Adipocyte (in vitro differentiated cells): Measurements from ENCODE around the gene TAS2R16.

Experiments
- DNase-seq: peaks from one replicate; pipeline ENCODE4 v3.0.0-alpha.2; 2015; ENCODE audit warnings: low read depth
- H3K27me3 ChIP-seq: replicated peaks from 2 replicates; pipeline ENCODE4 v1.7.0; 2013; ENCODE audit warnings: mild to moderate bottlenecking, low read length, moderate library complexity; ENCODE audit not compliant: control insufficient read depth, insufficient read depth
- H3K36me3 ChIP-seq: 2 replicates; pipeline ENCODE4 v1.7.0; 2013; ENCODE audit warnings: low read length, mild to moderate bottlenecking, moderate library complexity; ENCODE audit not compliant: control insufficient read depth, insufficient read depth, severe bottlenecking
- H3K4me1 ChIP-seq: 2 replicates; pipeline ENCODE4 v1.7.0; 2013; ENCODE audit warnings: mild to moderate bottlenecking, low read length, moderate library complexity; ENCODE audit not compliant: control insufficient read depth, insufficient read depth
- H3K4me3 ChIP-seq: 2 replicates; pipeline ENCODE4 v1.7.0; 2013; ENCODE audit warnings: mild to moderate bottlenecking, low read length, moderate library complexity
- H3K9ac ChIP-seq: 2 replicates; pipeline ENCODE4 v1.7.0; 2013; ENCODE audit warnings: mild to moderate bottlenecking, low read length, moderate library complexity
- H3K9me3 ChIP-seq: 2 replicates; pipeline ENCODE4 v1.7.0; 2013; ENCODE audit warnings: mild to moderate bottlenecking, low read length, moderate library complexity; ENCODE audit not compliant: control insufficient read depth

The TAS2R16 gene

DNA sequence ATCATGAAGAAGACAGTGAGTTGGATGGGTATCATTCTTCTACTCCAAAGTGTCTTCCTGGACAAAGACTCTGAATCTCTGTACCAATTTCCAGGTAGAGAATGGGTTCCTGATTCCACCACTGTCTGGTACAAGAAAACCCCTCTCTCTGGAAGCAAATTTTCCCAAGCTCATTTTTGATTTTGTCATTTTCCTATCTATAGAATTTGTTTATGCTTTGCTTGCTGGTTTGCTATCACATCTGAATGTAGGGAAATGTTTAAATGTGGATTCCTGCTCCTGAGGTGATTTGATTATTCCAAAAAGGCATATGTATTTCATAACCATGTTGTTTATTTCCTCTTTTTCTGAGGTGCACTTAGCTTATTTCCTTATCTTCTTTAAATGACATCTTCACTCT lies at the start of gene TAS2R16:
Gene TAS2R16 (minus strand): TSS at position 101 of the 400 bp plus-strand sequence. CDS start 66 bp downstream, at position 35.
- Histone ChIP-seq H3K36me3 (no peaks in the 10 kb centered on the region), H3K4me3 (no peak within 1 kb of the TSS), H3K9ac (no peak within 1 kb of the TSS), H3K9me3 (no peaks in the 10 kb centered on the region), H3K4me1 (peaks cover 10% of the 10 kb centered on the region), H3K27me3 (no peaks in the 10 kb centered on the region)
- no peak for DNase-seq

DNA sequence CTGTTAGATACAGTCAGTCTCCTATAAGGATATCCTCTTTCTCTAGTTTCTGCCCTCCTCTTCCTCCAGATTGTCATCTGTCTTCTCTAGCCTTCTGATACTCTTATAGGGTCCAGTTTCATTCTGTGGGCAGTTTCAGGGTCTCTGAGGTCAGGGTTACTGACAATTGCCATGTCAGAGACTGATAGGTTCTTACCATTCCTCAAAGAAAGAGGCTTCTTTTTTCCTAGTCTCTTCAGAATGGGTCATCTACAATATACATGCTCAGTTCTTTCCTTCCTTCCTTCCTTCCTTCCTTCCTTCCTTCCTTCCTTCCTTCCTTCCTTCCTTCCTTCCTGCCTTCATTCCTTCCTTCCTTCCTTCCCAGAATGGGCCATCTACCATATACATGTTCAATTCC lies 48.1 kb upstream of the TAS2R16 start:
- Histone ChIP-seq H3K4me3 (no peak overlapping the region), H3K36me3 (no peaks in the 10 kb centered on the region), H3K9me3 (peaks cover 15% of the 10 kb centered on the region), H3K4me1 (no peaks in the 10 kb centered on the region), H3K9ac (no peak overlapping the region), H3K27me3 (no peaks in the 10 kb centered on the region)
- DNase-seq: no peak

GRCh38 chr7:123041101-123041500 lies 45.6 kb upstream of the TAS2R16 start:
- H3K9me3 ChIP-seq: no peaks in the 10 kb centered on the region
- no peak overlapping the region for H3K4me3 ChIP-seq
- H3K36me3 ChIP-seq: no peaks in the 10 kb centered on the region
- no peak overlapping the region for H3K9ac ChIP-seq
- no peaks in the 10 kb centered on the region for H3K27me3 ChIP-seq
- DNase-seq: peak; percentile 5
- no peaks in the 10 kb centered on the region for H3K4me1 ChIP-seq

DNA sequence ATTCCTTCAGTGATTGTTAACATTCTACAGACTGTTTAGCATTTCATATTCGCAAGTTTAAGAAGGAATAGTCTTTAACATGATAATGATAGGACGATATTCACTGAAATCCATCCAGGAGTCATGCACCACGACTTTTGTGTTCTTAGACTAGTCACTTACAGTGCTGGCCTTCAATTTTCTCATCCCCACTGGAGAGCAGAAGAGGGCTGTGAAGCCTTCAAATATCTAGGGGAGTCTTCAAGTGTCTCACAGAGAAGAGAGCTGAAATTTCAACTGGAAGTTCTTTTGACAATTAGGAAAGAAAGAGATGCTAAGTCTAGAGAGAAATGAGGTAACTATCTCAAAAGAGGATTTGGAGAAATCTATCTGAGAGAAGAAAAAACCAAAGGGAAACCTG lies 43.8 kb upstream of the TAS2R16 start:
- no peaks in the 10 kb centered on the region for H3K4me1 ChIP-seq
- no peaks in the 10 kb centered on the region for H3K27me3 ChIP-seq
- H3K9me3 ChIP-seq: no peaks in the 10 kb centered on the region
- no peak overlapping the region for H3K4me3 ChIP-seq
- DNase-seq: no peak
- H3K36me3 ChIP-seq: no peaks in the 10 kb centered on the region
- H3K9ac ChIP-seq: no peak overlapping the region

GRCh38 chr7:123034106-123034505 lies 38.6 kb upstream of the TAS2R16 start:
- Histone ChIP-seq H3K4me3 (no peak overlapping the region), H3K27me3 (no peaks in the 10 kb centered on the region), H3K4me1 (no peaks in the 10 kb centered on the region), H3K9me3 (peaks cover 10% of the 10 kb centered on the region), H3K9ac (no peak overlapping the region), H3K36me3 (no peaks in the 10 kb centered on the region)
- no peak for DNase-seq

DNA sequence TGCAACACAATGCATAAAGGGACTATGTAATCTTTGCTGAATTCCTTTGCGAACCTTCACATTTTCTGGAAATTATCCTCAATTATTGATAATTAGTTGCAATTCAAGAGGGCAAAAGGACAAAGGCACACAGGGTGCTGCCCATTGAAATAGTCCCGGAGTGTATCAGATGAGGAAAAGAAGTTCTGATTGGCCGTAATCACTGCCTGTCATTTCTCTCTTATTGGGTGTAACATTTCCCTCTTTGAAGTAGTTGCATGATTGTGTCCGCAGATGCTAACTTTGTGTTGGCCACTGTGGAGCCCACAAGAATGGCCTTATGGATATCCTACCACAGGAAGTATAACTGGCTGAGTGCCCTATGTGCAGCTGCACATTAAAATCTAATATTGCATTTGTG lies 35.1 kb upstream of the TAS2R16 start:
- Histone ChIP-seq H3K4me3 (no peak overlapping the region), H3K36me3 (no peaks in the 10 kb centered on the region), H3K4me1 (peaks cover under 1% of the 10 kb centered on the region), H3K9me3 (peaks cover 10% of the 10 kb centered on the region), H3K27me3 (no peaks in the 10 kb centered on the region), H3K9ac (no peak overlapping the region)
- DNase-seq: no peak

DNA sequence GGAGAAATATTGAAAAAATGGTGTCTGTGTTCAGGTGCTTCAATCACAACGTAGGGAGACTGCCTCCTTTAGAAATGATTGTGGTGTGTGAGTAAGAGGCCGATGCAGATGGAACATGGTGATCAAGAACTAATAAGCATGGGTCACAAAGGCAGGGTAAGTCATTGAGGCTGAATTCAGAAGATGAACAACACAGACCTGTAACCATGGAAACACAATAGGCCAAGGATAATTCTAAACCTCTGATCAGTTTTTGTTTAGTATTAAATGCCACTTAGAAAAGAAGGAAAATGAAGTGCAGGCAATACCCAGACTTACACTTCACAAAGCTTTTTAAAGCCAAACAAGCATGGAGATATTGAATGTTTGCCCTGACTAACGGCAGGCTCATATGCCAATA lies 32.8 kb upstream of the TAS2R16 start:
- Histone ChIP-seq H3K9me3 (peaks cover 7% of the 10 kb centered on the region), H3K36me3 (no peaks in the 10 kb centered on the region), H3K9ac (no peak overlapping the region), H3K4me1 (peaks cover 4% of the 10 kb centered on the region), H3K27me3 (no peaks in the 10 kb centered on the region), H3K4me3 (no peak overlapping the region)
- no peak for DNase-seq

DNA sequence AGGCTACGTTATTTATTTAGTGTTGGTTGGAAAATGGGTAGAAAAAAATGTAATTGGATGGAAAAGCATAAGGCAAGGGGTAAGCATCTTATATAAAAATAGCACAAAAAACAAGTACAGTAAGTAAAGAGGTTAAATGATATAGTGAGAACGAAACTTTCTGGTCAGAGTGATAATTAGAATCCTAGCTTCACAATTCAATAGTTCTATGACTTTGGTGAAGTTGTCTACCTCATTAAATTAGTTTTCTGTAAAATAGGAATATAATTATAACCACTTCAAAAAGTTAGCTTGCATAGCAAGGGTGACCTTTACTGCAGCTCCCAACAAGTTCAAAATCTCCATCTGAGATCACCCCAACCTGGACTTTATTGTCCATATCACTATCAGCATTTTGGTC lies 30.8 kb upstream of the TAS2R16 start:
- no peak overlapping the region for H3K4me3 ChIP-seq
- no peaks in the 10 kb centered on the region for H3K36me3 ChIP-seq
- peaks cover 8% of the 10 kb centered on the region for H3K4me1 ChIP-seq
- no peak overlapping the region for H3K9ac ChIP-seq
- H3K27me3 ChIP-seq: no peaks in the 10 kb centered on the region
- H3K9me3 ChIP-seq: peaks cover 3% of the 10 kb centered on the region
- DNase-seq: no peak

- peaks cover 10% of the 10 kb centered on the region for H3K9me3 ChIP-seq
- no peak overlapping the region for H3K9ac ChIP-seq
- no peaks in the 10 kb centered on the region for H3K27me3 ChIP-seq
- no peak overlapping the region for H3K4me3 ChIP-seq
- DNase-seq: peak; percentile 29
- no peaks in the 10 kb centered on the region for H3K36me3 ChIP-seq
- peaks cover 8% of the 10 kb centered on the region for H3K4me1 ChIP-seq
Observed at GRCh38 chr7:123024989-123025758, 29.7 kb upstream of the TAS2R16 start.

DNA sequence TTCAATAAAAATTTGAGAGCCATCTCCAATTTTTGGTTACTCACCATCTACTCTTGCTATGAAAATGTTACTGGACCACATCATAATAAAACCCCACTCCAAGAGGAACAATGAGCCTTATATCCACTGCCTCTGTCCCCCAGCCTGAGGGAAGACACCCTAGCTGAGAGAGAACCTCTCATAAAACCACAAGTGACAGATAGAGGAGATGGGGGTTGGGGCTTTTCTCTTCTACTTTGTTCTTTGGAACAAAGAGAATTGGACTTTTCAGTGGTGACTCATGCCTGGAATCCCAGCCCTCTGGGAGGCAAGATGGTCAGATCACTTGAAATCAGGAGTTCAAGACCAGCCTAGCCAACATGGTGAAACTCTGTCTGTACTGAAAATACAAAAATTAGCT lies 27.6 kb upstream of the TAS2R16 start:
- no peak for DNase-seq
- H3K9me3 ChIP-seq: peaks cover 15% of the 10 kb centered on the region
- no peak overlapping the region for H3K9ac ChIP-seq
- no peaks in the 10 kb centered on the region for H3K27me3 ChIP-seq
- H3K4me1 ChIP-seq: peaks cover 8% of the 10 kb centered on the region
- H3K4me3 ChIP-seq: no peak overlapping the region
- no peaks in the 10 kb centered on the region for H3K36me3 ChIP-seq

DNA sequence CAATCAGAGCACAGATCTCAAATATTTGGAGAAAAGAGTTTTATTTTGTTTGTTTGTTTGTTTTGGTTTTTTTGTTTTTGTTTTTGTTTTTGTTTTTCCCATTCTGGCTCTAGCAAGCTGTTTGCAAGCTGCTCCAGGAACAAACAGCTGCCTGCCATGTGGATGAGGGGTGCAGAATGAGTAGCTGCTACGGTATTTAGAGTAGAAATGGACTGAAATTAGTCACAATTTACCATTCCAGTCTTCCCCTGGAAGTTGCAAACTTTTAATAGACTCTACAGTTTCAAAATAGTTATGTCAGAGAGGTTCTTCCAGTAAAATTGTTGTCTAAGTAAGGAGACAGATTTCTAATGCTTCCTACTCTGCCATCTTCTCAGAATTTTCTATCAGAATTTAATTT lies 27.1 kb upstream of the TAS2R16 start:
- Histone ChIP-seq H3K9me3 (peaks cover 15% of the 10 kb centered on the region), H3K27me3 (no peaks in the 10 kb centered on the region), H3K4me1 (peaks cover 8% of the 10 kb centered on the region), H3K36me3 (no peaks in the 10 kb centered on the region), H3K4me3 (no peak overlapping the region), H3K9ac (no peak overlapping the region)
- DNase-seq: peak; percentile 5

GRCh38 chr7:123012435-123012834 lies 16.9 kb upstream of the TAS2R16 start:
- DNase-seq: no peak
- no peak overlapping the region for H3K4me3 ChIP-seq
- H3K9me3 ChIP-seq: peaks cover 8% of the 10 kb centered on the region
- no peaks in the 10 kb centered on the region for H3K36me3 ChIP-seq
- no peaks in the 10 kb centered on the region for H3K27me3 ChIP-seq
- peaks cover 11% of the 10 kb centered on the region for H3K4me1 ChIP-seq
- no peak overlapping the region for H3K9ac ChIP-seq
